ENCODE measurements around the gene TTC28.

Gene TTC28

GRCh38 chr22:28141614-28142013 lies 538.0 kb downstream of the TTC28 start:
- no peak for DNase-seq (ENCODE audit: low read depth)

GRCh38 chr22:28139961-28140360 lies 539.7 kb downstream of the TTC28 start:
- DNase-seq (ENCODE audit: low read depth) = no peak

- no peak for DNase-seq (ENCODE audit: low read depth)
Observed at GRCh38 chr22:28139516-28139915, 540.1 kb downstream of the TTC28 start.

DNA sequence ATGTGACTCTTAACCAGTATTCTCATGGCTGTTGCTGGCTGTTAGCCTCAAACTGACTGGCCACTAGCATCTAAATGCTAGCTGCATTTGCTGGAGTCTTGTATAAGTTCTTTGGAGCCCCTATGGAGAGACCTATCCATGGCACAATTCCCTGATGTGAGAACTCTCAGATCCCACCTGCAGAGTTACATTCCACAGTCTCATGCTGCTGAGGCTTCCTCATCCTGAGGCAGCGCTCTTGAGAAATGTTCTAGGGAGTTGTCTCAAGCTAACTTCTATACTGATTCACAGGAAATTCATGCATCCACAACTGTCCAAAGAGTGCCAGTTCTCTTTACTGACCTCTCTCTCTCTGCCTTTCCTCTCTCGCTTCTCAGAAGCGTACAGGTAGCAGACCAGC lies 542.6 kb downstream of the TTC28 start:
- DNase-seq (ENCODE audit: low read depth) = no peak

- no peak for DNase-seq (ENCODE audit: low read depth)
Observed at GRCh38 chr22:28132466-28132865, 547.2 kb downstream of the TTC28 start.

DNA sequence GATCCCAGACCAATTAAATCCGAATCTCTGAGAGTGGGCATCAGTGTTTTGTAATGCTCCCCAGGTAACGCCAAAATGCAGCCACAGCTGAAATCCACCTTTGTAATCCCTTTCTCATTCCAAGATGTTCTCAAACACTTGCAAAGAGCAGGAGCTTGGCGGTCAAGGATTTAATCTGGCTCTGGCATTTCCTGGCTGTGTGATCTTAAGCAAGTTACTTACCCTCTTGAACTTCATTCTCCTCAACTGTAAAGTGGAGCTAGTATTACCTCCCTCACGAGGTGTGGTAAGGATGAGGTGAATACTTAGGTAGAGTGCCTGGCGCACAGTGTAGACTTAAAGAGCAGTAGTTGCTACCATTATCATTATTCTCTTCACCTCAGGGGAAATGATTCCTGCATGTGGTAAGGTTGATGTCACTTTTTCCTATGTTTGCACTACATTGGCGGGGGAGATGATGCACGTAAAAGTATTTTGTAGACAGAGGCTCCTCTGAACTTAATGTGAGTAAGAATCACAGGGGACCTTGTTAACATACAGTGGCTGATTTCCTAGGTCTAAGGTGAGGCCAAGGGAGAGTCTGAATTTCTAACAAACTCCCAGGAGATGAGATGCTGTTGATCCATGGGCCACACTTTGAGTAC lies 550.2 kb downstream of the TTC28 start:
- no peak for DNase-seq (ENCODE audit: low read depth)

DNA sequence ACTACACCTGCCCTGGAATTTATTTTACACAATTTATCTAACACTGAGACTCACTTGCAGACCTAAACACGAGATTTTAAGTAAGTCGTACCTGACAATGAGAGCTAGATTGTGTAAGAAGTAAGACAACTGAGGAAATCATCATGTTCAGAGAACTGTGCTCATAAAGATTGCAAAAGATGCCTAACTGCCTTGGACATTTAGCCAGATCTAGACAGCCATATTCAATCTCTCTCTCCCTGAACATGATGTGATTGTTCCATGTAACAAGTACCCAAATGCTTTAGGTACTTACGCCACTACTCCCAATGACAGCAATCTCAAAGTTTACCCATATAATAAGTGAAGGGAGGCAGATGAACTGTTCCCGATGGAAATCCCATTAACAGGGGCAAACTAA lies 550.8 kb downstream of the TTC28 start:
- DNase-seq (ENCODE audit: low read depth) = no peak

GRCh38 chr22:28125799-28126198 lies 553.8 kb downstream of the TTC28 start:
- no peak for DNase-seq (ENCODE audit: low read depth)

GRCh38 chr22:28123989-28124766 lies 555.5 kb downstream of the TTC28 start:
- DNase-seq (ENCODE audit: low read depth) = no peak

DNA sequence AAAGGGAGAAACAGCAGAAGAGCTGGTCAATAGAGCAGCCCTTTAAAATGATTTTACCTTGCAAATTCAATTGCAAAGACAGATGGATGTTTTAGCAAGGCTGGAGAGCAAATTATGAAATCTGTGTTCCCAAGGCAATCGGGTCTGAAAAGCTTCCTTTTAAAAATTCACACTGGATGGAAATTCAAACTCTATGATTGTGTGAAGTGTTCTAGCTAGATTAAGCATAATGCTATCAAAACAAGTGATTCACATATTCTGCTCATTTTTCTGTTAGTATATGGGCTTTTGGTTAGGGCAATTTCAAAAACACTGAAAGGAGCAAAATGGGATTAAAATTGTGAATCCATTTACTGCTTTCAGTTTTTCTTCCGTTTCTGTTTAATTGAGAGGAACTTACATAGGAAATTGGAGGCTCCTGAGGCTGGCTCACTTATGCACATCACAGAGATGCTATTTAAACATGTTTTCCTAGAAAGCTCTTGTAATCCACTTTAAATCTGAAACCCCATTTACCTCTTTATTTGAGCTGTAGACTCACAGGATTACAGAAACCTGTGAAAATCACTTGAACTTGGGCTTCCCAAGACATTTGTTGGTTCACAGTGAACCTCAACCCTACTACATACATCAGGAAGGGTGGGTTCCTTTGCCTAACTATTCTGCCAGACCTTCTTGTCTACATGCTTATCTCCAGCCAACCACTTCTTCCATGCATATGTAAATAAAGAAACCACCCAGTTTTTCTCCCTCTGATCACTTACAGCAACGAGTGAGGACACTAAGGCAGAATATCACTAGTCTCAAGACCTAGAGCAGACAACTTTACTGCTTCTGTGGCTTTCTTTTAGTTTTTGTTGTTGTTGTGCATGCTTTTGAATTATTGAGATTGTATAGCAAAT lies 558.7 kb downstream of the TTC28 start:
- no peak for DNase-seq (ENCODE audit: low read depth)

- no peak for DNase-seq (ENCODE audit: low read depth)
Observed at GRCh38 chr22:28118957-28119631, 560.5 kb downstream of the TTC28 start.

DNA sequence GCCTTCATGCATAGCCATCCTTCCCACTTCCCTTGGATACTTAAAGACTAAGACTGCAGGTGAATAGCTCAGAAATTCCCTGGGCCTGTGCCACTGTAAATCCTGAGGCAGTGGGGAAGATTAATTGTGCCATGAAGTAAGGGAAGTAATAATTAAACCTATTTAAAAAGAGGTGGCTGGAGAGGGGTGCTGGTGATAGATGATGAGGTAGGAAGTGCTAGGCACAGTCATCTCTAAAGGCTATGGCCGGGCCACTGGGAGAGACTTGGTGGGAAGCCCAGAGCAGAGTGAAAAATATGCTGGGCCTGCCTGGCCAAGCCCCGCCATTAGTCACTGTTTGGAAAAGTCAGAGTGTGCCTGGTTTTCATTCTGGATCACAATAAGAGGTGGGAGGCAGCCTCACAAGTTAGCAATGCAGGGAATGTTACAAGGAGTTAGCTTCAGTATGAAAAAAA lies 563.4 kb downstream of the TTC28 start:
- no peak for DNase-seq (ENCODE audit: low read depth)

- DNase-seq (ENCODE audit: low read depth) = no peak
Observed at GRCh38 chr22:28115426-28115825, 564.2 kb downstream of the TTC28 start.

DNA sequence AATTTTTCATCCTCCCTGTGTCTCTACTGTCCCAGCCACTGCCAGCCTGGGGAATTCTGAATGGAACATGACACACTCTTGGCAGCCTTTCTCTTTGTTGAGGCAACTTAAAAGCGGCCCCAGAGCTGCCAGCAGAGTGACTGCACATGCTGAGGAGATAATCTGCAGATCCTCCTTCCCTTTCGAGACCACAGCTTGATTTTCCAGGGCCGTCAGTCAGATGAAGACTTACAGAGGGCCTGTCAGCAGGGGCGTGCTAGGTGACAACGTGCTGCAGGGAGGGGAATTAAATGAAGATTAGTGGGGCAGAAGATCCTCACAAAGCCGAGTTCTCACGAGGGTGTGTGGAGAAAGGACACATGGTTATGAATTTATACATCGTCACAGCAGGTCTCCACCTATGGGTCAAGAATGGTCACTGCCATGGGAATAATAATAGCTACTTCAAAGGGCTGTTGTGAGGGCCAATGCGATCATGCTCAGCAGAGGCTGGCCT lies 567.0 kb downstream of the TTC28 start:
- DNase-seq (ENCODE audit: low read depth) = no peak

DNA sequence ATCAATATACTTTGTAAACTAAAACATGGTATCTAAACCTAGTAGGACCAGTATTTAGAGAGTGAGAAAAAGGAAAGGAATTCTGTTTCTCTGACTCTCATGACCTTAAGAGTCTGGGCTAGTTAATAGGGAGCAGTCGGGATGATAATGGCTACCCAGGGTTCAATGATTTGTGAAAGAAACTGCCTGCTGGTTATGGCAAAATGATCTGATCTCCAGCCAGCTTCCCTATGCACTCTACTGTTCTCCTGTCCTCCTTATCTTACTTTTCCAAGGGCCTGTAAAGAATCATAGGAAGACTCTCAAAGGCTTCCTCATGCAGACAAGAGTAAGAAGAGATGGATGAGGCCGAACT lies 567.5 kb downstream of the TTC28 start:
- DNase-seq (ENCODE audit: low read depth) = no peak

DNA sequence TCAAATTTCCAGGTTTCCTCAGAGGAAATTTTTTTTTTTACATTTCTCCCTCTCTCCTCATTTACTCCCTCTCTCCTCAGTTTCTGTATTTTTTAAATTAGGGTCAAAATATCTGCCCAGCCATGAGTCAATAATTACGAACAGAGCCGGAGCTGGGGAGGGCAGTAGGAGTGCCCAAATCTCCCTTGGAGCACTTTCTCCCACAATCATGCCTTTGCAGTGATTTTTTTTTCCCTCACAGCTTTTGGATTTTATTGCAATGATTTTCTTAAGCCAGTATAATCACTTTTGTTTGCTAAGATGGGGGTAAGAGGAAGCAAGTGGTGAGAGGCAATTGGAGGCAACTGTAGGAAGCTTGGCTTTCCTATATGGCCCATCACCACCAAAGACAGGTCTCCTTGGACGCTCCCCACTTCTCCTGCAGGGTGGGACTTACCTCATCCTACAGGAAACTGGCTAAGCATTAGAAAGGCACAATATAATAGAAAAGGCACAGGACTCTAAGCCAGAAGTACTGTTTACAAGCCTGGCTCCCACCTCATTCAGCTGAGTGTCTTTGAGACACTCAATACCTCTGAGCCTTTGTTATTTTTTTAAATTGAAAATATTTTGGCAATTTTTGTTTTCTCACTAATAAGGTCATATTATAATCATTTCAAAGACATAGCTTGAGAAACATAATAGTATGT lies 568.0 kb downstream of the TTC28 start:
- DNase-seq (ENCODE audit: low read depth) = no peak

DNA sequence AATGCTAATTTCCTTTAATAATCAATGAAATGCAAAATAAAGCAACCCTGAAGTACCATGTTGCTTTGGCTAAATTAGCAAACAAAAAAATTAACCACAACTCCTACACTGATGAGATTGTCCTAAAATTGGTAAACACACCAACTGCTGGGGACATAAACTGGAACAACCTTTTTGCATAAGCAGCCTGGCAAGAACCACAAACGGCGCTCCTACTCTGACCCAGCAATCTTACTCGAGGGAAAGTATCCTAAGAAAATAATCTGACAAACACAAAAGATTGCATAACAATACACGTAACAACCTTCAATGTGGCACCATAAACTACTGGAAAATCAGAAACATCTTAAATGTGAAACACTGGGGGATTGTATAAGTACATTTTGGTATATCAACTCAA lies 570.8 kb downstream of the TTC28 start:
- DNase-seq (ENCODE audit: low read depth) = no peak

- DNase-seq (ENCODE audit: low read depth) = no peak
Observed at GRCh38 chr22:28106617-28107016, 573.0 kb downstream of the TTC28 start.

GRCh38 chr22:28105988-28106387 lies 573.7 kb downstream of the TTC28 start:
- DNase-seq (ENCODE audit: low read depth) = no peak

DNA sequence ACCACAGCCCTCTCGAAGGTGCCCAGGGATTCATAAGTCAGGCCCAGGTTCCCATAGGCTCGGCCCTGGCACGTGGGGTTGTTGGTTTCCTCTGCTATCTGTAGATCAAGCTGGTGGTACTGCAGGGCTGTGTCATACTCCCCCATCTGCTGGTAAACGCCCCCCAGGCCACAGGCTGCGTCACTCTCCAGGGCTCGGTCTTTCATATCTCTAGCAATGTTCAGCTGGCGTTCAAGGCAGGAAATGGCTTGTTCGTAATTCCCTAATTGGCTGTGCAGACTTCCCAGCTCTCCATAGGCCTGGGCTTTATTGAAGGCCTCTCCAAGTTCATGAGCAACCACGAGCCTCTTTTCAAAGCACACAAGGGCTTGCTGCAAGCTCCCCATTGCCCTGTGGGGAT lies 574.2 kb downstream of the TTC28 start:
- no peak for DNase-seq (ENCODE audit: low read depth)

DNA sequence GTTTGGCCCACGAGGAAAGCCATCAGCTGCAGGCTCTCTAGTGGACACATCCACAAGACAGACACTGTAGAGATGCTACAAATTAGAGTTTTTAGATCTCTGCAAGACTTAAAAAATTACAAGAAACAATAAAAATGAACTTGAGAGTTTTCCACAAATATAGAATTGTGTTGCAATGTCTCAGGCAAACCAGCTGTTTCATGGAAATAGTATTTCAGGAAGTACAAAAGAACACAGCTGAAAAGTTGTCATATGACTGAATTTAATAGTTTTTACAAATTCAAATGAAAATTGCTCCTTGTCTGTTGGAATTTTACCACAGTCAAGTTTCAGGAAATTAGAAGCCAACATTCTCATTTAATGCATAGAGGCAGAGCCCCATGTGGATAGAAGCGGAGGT lies 576.0 kb downstream of the TTC28 start:
- no peak for DNase-seq (ENCODE audit: low read depth)

All from stimulated activated CD8-positive, alpha-beta memory T cell treated with anti-CD3 and anti-CD28 coated beads, Interleukin-12 subunit alpha, Interleukin-12 subunit beta, amount 100 ng/mL, for 1 hour (primary cell).